ENCODE measurements around the gene KIF3C. TPM values are rescaled to one million over a fixed set of nuclear protein-coding genes. Genes with fewer than 3 reads are reported as not detected.
"Not testable (repeated sequence)": the region's sequence is repeated elsewhere in the genome, so short reads cannot be mapped to it uniquely, and the experiment has no call there.

Gene KIF3C
- 1 to 10 TPM; 4.0 to 4.2 TPM for total RNA-seq

DNA sequence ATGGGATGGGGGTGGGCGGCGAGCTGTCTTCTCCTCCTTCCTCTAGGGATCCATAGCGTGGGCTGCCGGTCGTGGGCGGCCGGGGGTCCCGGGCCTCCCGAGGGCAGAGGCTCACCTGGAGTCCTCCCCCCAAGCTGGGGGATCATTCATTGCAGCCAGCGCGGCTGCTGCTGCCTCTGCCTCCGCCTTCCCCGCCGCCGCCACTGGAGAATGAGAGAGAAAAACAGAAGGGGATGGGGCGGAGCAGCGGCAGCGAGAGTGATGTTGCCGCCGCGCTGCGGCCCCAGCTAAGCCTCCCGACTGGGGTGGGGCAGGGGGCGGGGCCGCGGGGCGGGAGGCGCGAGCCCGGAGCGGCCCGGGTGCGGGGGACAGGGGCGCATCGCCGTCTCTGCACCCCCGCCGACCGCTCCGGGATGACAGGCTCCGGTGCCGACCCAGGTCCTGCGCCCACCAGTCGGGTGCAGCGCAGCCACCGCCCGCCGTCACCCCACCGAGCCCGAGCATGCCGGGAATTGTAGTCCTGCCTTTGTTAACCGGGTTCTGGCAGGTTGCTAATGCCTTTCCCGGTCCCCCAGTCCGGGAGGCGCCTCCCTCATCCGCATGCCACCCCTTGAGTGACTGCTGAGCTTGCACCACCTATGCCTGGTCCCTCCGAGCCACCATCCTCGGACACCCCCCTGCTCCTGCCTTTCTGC lies at the start of gene KIF3C:
TSS of gene KIF3C (minus strand) at position 225 of the 695 bp plus-strand sequence. CDS start 580 bp downstream, outside the sequence.
- H3K27ac Mint-ChIP-seq, result no peak within 1 kb of the TSS
- H3K4me3 Mint-ChIP-seq, result peak within 1 kb of the TSS; percentile 93 to 96
- DNase-seq (peak; percentile 71 to 79), ATAC-seq (replicated peaks in 1 of 2) (peak; percentile 91 to 93)
- no peaks in the 10 kb centered on the region for H3K27me3 Mint-ChIP-seq (ENCODE audit: low read depth)
- H3K9me3 Mint-ChIP-seq, result no peaks in the 10 kb centered on the region
- no peaks in the 10 kb centered on the region for H3K36me3 Mint-ChIP-seq (ENCODE audit: insufficient read depth in 2 of 2)
- peaks cover 17% of the 10 kb centered on the region for H3K4me1 Mint-ChIP-seq (ENCODE audit: low read depth)

- peak in 1 of 2 donors; percentile 58 for ATAC-seq (replicated peaks in 1 of 2)
- H3K27ac Mint-ChIP-seq, result not testable (repeated sequence)
These were observed 45.8 kb upstream of the KIF3C start for GRCh38 chr2:26028083-26028482.

GRCh38 chr2:26025509-26025908 lies 43.2 kb upstream of the KIF3C start:
- ATAC-seq (replicated peaks in 1 of 2) (no peak), DNase-seq (no peak)
- Mint-ChIP-seq H3K9me3 (no peaks in the 10 kb centered on the region), H3K4me3 (no peak overlapping the region), H3K36me3 (ENCODE audit: insufficient read depth in 2 of 2) (no peaks in the 10 kb centered on the region), H3K27me3 (ENCODE audit: low read depth) (no peaks in the 10 kb centered on the region), H3K27ac (no peak overlapping the region), H3K4me1 (ENCODE audit: low read depth) (no peaks in the 10 kb centered on the region)

More at GRCh38 chr2:26028083-26028482, 45.8 kb upstream of the KIF3C start:
- H3K4me3 Mint-ChIP-seq; H3K27me3 Mint-ChIP-seq (ENCODE audit: low read depth); H3K9me3 Mint-ChIP-seq; H3K36me3 Mint-ChIP-seq (ENCODE audit: insufficient read depth in 2 of 2); DNase-seq: not testable (repeated sequence)
- H3K4me1 Mint-ChIP-seq (ENCODE audit: low read depth), result peaks cover 12% of the 10 kb centered on the region

GRCh38 chr2:26024260-26024659 lies 42.0 kb upstream of the KIF3C start:
- ATAC-seq (replicated peaks in 1 of 2) (no peak), DNase-seq (no peak)
- Mint-ChIP-seq H3K4me1 (ENCODE audit: low read depth) (no peaks in the 10 kb centered on the region), H3K4me3 (no peak overlapping the region), H3K27me3 (ENCODE audit: low read depth) (no peaks in the 10 kb centered on the region), H3K9me3 (no peaks in the 10 kb centered on the region), H3K36me3 (ENCODE audit: insufficient read depth in 2 of 2) (no peaks in the 10 kb centered on the region), H3K27ac (no peak overlapping the region)

GRCh38 chr2:26020231-26020640 lies 37.9 kb upstream of the KIF3C start:
- Mint-ChIP-seq H3K9me3 (no peaks in the 10 kb centered on the region), H3K4me1 (ENCODE audit: low read depth) (peaks cover 7% of the 10 kb centered on the region), H3K4me3 (no peak overlapping the region), H3K27me3 (ENCODE audit: low read depth) (no peaks in the 10 kb centered on the region), H3K36me3 (ENCODE audit: insufficient read depth in 2 of 2) (no peaks in the 10 kb centered on the region), H3K27ac (no peak overlapping the region)
- DNase-seq (no peak), ATAC-seq (replicated peaks in 1 of 2) (no peak)

- Mint-ChIP-seq H3K4me1 (ENCODE audit: low read depth) (peaks cover 7% of the 10 kb centered on the region), H3K4me3 (no peak overlapping the region), H3K9me3 (no peaks in the 10 kb centered on the region), H3K27me3 (ENCODE audit: low read depth) (no peaks in the 10 kb centered on the region), H3K36me3 (ENCODE audit: insufficient read depth in 2 of 2) (no peaks in the 10 kb centered on the region), H3K27ac (no peak overlapping the region)
- peak; percentile 90 to 97 for ATAC-seq (replicated peaks in 1 of 2)
- peak; percentile 52 to 53 for DNase-seq
These were observed 36.1 kb upstream of the KIF3C start for GRCh38 chr2:26018184-26019055.

DNA sequence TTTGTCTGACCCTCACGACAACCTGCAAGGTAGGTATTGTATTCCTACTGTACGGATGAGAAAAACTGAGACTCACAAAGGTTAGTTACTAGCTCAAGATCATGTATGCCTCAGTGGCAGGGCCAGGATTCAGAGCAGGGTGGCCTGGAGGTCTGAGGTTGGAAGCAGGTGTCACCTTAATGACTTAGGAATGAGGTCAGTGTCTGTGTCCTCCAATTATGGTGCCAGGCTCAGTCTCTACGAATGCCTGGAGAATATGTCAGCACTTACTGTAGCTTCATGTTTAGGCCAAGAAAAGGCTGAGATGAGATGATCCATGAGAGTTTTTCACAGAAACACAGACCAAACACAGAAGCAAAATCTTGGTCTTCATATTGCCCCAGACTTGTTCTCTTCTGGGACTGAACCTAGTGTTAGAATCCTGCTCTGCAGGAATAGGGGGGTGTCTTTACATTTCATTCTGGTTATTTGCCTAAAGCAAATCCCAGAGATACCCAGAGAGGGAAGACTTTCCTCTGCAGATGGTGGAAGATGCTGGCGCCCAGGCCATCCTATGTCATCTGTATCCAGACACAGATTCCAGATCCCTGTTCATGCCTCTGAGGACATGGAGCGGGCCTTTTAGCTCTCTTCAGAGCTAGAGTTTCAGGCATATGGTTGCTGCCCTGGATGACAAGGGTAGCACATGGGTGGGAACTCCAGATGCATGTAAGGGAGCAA lies 35.3 kb upstream of the KIF3C start:
- no peaks in the 10 kb centered on the region for H3K27me3 Mint-ChIP-seq (ENCODE audit: low read depth)
- no peak for ATAC-seq (replicated peaks in 1 of 2)
- peaks cover 7% of the 10 kb centered on the region for H3K4me1 Mint-ChIP-seq (ENCODE audit: low read depth)
- DNase-seq, result no peak
- H3K9me3 Mint-ChIP-seq, result no peaks in the 10 kb centered on the region
- no peak overlapping the region for H3K27ac Mint-ChIP-seq
- H3K4me3 Mint-ChIP-seq, result no peak overlapping the region
- H3K36me3 Mint-ChIP-seq (ENCODE audit: insufficient read depth in 2 of 2), result no peaks in the 10 kb centered on the region

DNA sequence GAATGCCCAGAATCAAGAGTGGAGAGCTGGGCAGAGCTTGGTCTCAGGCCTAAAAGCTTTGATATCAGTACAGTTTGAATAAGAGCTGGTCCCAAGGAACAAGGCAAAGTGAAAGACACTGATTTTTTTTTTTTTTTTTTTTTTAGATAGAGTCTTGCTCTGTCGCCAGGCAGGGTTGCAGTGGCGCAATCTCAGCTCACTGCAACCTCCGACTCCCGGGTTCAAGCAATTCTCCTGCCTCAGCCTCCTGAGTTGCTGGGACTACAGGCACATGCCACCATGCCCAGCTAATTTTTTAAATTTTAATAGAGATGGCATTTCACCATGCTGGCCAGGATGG lies 34.4 kb upstream of the KIF3C start:
- not testable (repeated sequence) for H3K4me1 Mint-ChIP-seq (ENCODE audit: low read depth); H3K4me3 Mint-ChIP-seq; H3K9me3 Mint-ChIP-seq; DNase-seq; H3K36me3 Mint-ChIP-seq (ENCODE audit: insufficient read depth in 2 of 2); ATAC-seq (replicated peaks in 1 of 2); H3K27ac Mint-ChIP-seq; H3K27me3 Mint-ChIP-seq (ENCODE audit: low read depth)

DNA sequence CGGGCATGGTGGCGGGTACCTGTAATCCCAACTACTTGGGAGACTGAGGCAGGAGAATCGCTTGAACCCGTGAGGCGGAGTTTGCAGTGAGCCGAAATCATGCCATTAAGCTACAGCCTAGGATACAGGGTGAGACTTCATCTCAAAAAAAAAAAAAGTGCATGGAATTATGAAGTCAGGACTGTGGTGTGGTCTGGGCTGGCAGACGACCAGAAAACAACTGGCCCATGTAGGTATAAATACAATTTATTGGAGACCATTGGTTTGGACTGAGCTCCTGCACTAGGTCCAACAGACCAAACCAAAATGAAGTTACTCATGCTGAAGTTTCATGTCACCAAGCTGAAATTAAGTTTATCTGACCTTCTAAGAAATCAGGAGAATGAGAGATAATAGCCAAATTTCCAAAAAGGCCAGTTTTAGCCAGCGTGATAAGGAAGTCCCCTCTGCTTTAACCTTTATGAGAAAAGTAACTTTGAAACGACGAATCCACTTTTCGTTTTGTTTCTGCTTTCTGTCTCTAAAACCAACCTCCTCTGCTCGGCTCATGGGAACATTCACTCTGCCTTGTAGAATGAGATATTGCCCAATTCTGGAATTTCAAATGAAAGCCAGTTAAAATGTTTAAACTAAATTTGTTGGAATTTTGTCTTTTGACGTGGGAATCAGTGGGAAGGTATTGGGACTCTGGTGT lies 33.9 kb upstream of the KIF3C start:
- no peak overlapping the region for H3K27ac Mint-ChIP-seq
- H3K4me1 Mint-ChIP-seq (ENCODE audit: low read depth), result peaks cover 7% of the 10 kb centered on the region
- H3K36me3 Mint-ChIP-seq (ENCODE audit: insufficient read depth in 2 of 2), result no peaks in the 10 kb centered on the region
- ATAC-seq (replicated peaks in 1 of 2), result no peak
- H3K9me3 Mint-ChIP-seq, result no peaks in the 10 kb centered on the region
- H3K4me3 Mint-ChIP-seq, result no peak overlapping the region
- no peak for DNase-seq
- H3K27me3 Mint-ChIP-seq (ENCODE audit: low read depth), result no peaks in the 10 kb centered on the region

DNA sequence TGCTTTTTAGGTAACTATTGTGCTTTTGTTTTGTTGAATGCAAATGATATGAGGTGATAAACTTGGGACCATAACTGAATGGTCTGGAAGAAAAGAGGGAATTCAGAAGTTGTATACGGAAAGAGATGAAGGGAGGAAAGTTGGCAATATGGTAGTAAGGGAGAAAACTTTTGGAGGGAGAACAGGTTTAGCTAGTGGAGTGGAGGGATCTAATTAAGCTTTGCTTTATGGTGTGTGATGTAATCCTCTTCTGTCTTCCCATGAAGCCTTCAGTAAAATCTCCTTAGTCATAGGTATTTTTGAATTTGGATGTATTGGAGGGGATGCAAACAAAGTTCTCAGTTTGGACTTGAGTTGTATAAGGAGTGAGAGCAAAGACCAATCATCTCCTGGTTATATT lies 31.4 kb upstream of the KIF3C start:
- H3K9me3 Mint-ChIP-seq, result peaks cover 0 to 3% of the 10 kb centered on the region in 2 donors
- no peaks in the 10 kb centered on the region for H3K27me3 Mint-ChIP-seq (ENCODE audit: low read depth)

GRCh38 chr2:26011990-26012856 lies 29.9 kb upstream of the KIF3C start:
- H3K4me3 Mint-ChIP-seq, result no peak overlapping the region
- H3K27me3 Mint-ChIP-seq (ENCODE audit: low read depth), result no peaks in the 10 kb centered on the region
- no peaks in the 10 kb centered on the region for H3K36me3 Mint-ChIP-seq (ENCODE audit: insufficient read depth in 2 of 2)
- DNase-seq (no peak), ATAC-seq (replicated peaks in 1 of 2) (no peak)
- H3K4me1 Mint-ChIP-seq (ENCODE audit: low read depth), result no peaks in the 10 kb centered on the region
- peaks cover 0 to 3% of the 10 kb centered on the region in 2 donors for H3K9me3 Mint-ChIP-seq
- no peak overlapping the region for H3K27ac Mint-ChIP-seq

More for the DNA sequence above, 31.4 kb upstream of the KIF3C start:
- peaks cover 7% of the 10 kb centered on the region for H3K4me1 Mint-ChIP-seq (ENCODE audit: low read depth)
- no peak overlapping the region for H3K27ac Mint-ChIP-seq
- no peak overlapping the region for H3K4me3 Mint-ChIP-seq
- ATAC-seq (replicated peaks in 1 of 2) (no peak), DNase-seq (no peak)
- H3K36me3 Mint-ChIP-seq (ENCODE audit: insufficient read depth in 2 of 2), result no peaks in the 10 kb centered on the region

- Mint-ChIP-seq H3K4me1 (ENCODE audit: low read depth) (no peaks in the 10 kb centered on the region), H3K27ac (no peak overlapping the region), H3K27me3 (ENCODE audit: low read depth) (no peaks in the 10 kb centered on the region), H3K36me3 (ENCODE audit: insufficient read depth in 2 of 2) (no peaks in the 10 kb centered on the region), H3K9me3 (peaks cover 0 to 3% of the 10 kb centered on the region in 2 donors), H3K4me3 (no peak overlapping the region)
- DNase-seq (no peak), ATAC-seq (replicated peaks in 1 of 2) (no peak)
These were observed 29.3 kb upstream of the KIF3C start for GRCh38 chr2:26011609-26011989.
